ELR (cell line): ENCODE data around the gene FNBP1.
A peak's percentile ranks its signal among the peaks of the same experiment; 100 is the strongest.
"Not testable (repeated sequence)": the region's sequence is repeated elsewhere in the genome, so short reads cannot be mapped to it uniquely, and the experiment has no call there.

Source experiments
- DNase-seq: peaks from one replicate; pipeline ENCODE4 v3.0.0-alpha.2; 2015; ENCODE audit warnings: low read depth

FNBP1 gene

DNA sequence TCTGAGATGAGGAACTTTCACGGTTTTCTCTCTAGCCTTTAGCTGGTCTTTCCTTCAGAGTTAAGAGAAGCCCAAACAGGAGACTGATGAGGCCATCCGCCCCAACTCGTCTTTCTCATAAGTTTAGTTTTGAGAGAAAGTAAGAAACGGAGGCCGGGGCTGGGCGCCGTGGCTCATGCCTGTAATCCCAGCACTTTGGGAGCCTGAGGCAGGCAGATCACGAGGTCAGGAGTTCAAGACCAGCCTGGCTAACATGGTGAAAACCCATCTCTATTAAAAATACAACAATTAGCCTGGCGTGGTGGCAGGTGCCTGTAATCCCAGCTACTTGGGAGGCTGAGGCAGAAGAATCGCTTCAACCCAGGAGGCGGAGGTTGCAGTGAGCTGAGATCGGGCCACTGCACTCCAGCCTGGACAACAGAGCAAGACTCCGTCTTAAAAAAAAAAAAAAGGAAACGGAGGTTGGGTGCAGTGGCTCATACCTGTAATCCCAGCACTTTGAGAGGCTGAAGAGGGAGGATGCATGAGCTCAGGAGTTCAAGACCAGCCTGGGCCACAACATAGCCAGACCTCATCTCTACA is 152.2 kb downstream of the FNBP1 start:
- DNase-seq: not testable (repeated sequence)

DNA sequence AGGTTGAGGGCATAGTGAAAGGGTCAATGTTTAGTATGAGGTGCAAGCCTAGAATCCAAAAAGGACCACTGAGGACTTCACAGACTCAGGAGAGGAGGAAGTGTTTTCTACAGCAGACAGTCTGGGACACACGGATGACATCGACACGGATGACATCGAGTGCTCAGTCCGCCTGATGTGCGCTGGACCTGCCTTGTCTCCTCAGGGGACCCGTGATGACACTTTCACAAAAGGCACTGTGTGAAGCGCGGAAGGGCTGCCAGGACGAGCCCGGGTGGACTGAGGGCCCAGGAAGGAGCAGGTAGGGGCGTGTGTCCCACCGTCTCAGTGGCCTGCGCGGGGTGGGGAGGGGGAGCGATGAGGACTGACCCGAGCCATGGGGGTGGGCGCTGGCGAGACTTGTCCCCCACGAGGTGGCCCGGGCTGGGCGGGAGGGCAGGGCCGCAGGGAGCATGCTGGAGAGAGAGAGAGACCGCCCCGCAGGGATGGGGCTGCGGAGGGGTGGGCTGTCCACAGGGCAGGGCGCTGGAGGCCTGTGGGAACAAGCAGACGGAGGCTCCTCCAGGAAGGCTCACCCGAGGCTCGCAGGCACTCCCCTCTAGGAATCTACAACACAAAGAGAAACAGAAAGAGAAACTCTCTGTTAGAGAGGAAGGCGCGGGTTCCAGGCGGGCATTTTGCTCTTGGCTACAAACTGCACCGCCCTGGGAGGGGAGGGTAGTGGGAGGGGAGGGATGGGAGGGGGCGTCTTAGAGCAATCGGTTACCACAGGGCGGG is 152.9 kb downstream of the FNBP1 start:
- DNase-seq: no peak

DNA sequence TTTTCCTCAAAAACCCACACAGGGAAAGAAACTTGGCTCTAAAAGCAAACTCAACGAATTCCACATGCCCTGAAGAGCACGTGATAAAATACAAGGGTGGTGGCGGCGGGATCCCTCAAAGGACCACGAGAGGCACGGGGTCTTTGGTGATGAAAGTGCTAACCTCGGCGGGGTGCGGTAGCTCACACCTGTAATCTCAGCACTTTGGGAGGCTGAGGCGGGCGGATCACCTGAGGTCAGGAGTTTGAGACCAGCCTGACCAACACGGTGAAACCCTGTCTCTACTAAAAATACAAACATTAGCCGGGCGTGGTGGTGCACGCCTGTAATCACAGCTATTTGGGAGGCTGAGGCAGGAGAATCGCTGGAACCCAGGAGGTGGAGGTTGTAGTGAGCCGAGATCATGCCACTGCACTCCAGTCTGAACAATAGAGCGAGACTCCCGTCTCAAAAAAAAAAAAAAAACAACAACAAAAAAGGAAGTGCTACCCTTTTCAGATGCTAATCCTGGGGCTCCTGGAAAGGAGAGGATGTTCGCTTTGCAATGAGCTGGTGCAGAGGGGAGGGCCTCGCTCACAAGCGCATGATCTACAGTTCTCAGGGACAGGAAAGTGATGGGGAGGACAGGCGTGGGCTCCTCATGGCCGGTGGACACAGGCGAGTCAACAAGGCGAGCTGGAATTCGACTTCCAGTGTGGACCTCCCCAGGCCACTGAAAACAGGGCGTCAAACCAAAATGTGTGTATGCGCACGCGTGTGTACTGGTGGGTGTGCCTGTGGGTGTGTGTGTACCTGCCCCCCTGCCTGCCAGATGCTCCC is 153.7 kb downstream of the FNBP1 start:
- no peak for DNase-seq

DNA sequence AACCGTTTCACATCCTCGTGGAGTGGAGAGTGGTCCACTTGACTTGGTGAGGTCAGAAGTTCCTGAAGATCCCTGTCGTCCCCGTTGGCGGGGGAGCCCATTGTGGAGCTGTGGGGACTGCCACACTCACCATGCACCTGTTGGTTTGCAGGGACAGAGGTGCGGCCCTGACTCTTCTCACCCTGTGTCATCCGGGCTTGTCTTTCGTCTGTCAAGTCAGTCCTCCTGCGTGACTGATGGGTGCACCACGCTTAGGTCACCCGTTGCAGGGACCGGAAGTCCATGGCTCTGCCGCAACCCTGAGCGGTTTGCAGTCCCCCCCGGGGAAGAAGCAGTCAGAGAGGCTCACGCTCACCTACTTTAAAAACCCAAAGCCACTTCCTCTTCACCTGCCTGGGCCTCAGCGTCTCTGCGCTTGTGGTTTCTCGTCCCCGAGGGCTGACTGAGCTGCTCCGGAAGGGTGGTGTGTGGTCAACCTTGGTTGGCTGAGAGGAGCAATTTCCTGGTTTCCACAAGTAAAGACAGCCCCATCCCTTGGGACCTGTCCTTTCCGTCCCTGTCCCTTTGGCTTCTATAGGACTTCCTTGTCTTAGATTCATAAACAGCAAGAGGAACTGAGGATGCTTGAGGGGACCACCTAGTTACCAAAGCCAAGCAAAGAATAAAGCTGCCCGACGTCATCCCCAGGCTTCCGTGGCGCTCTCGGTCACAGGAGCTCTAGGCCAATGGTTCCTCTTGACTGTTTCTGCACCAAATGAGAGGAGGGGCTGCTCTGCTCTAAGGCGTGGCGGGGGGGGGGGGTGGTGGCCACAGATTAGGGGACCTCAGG is 154.5 kb downstream of the FNBP1 start:
- DNase-seq: no peak

DNA sequence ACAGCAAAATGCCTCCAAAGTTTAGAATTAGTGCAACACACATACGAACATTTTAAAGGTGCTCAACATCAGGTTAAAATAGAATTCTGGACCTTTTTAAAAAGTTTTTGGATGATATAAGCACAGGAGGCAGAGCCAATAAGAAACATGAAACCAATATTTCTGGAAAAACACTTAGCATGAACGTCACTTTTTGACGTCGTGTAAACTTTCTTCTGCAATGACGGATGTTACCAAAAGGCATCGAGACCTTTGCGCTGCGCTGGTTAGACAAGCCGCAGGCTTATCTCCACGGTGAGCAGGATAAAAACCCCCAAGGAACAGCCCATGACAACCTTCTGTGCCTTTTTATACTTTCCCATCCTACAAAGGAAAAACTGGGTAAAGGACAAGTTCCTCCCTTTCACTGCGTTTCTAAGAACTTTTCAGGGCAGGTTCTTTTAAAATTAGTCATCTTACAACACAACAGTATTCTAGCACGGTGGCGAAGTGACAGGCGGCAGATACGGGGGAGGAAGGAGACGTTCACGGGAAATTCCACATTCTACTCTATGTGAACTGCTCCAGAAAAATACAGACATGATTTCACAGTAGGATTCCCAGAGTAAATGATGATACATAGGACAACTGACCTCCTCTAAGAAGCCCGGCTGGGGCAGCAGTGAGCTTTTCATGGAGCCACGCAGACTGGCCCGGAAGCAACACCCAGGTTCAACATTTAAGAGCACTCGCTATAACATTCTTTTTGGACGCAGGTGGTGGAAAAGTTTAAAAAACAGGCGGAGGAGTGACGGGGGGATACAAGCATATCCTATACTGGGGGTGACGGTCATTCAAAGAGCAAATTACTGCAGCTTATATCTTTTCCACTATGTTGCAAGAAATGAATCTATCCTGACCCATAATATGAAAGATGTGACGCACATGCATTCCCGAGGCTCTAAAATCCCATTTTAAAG is 155.4 kb downstream of the FNBP1 start:
- DNase-seq: peak; percentile 43

DNA sequence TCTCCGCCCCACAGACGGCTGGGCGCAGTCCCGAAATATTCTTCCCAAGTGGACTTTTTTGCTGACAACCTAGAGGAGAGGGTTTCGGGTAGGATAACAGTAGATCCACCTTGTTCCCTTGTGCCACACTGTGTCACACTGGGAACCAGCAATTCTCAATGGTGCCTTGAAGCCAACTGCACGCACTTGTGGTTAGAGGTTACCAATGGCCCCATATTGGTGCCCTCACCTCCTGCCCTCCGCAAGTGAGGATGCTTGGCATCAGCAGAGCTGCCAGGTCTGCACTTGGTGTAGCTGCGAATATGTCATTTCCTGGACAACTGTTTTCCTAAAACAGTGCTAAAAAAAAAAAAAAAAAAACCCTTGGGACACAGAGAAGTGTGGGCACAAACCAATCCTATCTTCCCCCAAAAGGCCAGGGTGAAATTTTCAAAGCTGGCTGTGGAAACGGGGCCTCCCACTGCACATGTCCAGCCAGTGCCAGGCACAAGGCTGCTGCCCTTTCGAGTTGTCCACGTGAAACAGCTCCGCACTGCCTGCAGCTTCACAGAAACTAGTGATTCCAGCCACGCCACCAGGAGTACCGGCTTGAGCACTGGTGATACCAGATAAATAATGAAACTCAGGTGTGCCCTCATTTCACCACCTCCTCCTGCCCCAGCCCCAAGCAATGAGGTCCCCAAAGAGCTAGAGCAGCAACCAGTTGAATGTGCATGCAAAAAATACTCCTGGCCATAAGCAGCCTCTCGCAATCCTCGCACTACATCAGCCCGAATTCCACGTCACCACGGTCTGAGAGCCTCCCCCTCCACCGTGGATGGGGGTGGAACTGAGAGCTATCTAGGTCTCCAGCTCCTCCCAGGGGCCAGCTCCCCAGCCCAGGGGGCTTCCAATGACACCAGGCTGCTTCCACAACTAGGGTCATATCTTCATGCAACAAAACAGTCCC is 156.5 kb downstream of the FNBP1 start:
- DNase-seq: no peak

DNA sequence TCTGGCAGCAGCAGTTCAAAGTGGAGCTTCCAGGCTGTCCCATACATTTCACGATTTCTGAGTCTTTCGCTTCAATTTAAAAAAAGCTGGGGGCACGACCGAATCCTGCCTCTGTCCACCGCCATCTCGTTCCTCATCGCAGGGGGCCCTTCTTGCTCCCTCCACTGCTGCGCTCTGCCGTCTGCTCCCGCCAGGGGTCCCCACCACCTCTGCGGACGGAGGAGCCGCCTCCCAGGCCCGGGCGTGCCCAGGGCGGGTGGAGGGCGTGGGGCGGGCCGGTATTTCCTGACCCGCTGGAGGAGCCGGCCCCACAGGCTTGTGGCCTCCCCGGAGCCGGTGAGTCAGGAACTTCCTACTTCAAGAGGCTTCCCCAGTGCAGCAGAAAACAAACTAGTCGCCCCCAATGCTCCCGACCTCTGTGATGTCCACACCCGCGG is 157.3 kb downstream of the FNBP1 start:
- DNase-seq: peak; percentile 97

DNA sequence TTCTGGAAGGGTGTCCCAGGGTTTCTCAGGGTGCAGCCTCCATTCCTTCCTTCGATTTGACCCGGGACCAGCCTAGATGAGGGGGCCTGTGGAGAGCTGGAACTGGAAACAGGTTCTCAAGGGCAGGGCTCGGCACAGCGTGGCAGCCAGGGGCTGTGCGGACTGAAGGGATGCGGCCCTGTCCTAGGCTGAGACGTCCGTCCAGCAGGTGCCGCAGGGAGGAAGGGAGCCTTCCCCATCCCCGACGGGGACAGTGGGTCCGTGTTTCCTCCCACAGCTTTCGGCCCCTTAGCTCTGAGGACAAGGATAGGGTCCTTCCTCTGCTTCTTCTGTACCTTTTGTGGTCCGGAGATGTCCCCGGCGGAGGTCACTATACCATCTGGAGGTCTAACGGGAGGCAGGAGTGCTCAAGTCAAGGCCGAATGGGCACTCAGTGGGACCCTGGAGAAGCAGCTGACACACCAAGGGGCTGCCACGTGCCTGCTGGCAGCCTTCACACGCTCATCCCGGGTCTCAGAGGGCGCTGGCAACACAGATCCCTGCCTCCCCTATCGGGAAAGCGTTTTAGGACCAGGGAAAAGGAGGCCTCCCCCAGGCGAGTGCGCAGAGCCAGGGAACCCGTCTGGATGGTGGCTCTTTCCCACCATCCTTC is 157.8 kb downstream of the FNBP1 start:
- DNase-seq: peak; percentile 56

DNA sequence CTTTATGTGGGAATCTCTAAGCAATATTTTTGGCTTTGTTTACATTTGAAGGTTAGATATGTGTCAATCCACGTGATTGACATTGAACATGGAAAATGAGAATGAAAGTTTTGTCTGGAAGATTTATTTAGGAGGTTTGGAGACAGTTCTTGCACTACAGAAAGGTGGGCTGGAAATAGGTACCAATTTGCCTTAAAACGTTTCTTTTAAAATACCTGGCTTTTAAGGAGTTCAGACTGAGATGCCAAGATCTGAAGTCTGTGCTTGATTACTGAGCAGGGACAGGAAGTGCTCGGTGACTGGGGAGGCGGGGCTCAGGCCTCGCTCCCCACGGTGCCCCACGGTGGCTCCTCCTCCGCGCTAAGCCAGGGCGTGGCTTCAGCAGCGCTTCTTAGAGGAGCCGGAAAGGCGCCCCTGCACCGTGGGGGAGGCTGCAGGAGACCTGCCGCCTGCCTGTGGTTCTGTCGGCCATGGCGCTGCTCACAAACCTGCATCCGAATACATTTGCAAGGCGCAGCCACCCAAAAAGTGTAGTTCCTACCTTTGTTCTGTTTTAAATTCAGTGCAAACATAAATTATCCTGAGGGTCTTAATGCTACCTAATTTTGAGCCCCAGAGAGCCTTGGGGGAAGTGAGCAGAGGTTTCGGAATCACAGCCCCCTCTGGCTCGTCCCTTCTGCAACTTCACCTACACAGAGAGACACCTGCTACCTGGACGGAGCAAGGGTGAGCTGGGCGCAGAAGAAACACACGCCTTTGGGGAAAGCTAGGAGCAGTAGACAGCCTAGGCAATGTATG is 158.6 kb downstream of the FNBP1 start:
- DNase-seq: peak; percentile 91

DNA sequence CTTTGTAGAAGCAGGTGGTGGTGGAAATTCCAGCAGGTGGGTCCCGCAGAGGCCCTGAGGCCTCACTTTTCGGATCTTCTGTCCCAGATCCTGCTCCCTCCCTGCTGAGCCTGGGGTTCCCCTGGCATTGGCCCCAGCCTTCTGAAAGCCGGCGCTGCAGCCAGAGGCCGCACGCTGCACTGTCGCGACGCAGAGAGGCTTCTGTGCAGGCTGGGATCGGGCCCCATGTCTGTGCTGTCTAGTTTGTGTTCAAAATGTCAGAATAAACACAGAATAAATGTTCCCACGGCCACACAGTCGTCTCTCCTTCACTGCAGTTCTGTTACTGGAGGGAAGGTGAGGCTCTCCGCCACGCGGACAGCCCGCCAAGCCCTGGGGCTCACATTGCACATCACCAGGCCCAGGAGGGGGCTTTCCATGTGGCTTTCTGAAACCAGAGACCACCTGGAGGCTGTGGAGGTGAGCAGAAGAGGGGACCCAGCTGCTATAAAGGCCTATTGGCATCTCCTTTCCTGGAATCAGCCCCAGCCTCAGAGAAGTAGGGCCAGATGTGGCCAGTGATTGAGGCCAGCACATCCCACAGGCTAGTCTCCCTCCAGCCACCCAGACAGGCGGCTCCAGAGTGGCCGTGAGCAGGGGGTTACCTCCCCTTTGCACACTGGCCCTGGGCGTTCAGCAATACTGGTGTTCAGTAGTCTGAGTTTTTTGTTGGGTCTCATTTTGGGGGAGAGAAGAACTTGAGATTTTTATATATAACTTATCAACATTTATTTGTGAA is 161.3 kb downstream of the FNBP1 start:
- no peak for DNase-seq

DNA sequence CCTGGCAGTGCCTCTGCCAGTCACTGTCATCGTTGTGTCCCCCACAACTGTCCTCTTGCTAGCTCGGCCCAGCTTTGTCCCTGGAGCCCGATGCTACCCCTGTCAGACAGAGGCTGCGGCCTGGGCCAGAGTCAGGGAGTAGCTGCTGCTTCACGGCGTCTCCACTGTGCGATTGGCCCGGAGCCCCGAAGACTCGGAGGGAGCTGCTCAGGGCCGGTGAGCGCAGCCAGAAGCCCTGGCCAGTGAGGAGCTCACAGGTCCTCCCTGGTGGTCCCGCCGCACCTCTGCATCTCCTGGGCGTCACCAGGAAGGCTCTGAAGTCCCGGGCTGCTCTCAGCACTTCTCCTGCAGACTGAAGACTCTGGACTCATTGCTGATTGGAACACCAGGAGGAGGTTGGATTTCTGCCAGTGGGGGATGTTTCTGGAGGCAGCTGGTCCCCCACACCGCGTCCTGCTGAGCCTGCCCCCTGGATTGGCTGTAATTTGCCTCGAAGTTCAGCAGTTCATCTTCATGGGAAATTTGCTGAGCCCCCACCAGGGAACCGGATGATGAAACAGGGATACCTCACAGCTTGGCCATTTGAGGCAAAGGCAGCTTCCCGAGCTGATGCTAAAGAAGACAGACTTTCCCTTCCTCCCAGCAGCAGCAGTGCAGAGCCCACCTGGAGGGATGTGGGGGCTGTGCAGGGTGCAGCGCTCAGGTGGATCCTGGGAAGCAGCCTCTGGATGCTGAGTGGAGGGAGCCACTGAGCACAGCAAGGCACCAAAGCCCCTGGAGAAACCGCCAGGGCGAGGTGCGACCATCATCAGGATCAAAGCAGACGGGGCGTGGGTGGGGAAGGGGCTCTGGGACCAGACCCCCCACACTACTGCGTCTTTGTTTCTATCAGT is 162.1 kb downstream of the FNBP1 start:
- no peak for DNase-seq

DNA sequence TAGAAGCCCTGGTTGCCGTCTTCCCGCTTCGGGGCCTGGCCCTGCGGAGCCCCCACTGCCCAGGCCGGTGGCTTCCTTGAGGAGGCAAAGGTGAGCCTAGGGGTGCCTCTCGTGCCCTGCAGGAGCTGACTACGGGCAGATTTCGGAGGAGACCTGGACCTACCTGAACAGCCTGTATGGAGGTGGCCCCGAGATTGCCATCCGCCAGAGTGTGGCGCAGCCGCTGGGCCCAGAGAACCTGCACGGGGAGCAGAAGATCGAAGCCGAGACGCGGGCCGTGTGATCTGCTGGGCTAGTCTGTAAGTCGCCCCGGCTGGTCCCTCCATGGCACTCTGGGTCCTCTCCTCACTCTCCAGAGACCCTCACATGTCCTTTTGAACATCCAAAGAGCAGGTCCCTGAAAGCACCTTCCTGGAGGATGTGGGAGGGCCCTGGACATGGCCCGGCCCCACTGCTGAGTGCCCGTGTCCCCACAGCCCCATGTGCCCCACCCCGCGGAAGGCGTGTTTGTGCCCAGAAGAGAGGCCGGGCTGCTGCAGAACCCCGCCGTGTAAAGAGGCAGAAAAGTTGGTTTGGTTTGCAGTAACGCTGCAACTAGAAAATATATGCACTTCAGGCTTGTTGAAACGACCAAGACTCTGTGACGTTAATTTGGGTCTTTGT is 162.9 kb downstream of the FNBP1 start:
- DNase-seq: no peak

DNA sequence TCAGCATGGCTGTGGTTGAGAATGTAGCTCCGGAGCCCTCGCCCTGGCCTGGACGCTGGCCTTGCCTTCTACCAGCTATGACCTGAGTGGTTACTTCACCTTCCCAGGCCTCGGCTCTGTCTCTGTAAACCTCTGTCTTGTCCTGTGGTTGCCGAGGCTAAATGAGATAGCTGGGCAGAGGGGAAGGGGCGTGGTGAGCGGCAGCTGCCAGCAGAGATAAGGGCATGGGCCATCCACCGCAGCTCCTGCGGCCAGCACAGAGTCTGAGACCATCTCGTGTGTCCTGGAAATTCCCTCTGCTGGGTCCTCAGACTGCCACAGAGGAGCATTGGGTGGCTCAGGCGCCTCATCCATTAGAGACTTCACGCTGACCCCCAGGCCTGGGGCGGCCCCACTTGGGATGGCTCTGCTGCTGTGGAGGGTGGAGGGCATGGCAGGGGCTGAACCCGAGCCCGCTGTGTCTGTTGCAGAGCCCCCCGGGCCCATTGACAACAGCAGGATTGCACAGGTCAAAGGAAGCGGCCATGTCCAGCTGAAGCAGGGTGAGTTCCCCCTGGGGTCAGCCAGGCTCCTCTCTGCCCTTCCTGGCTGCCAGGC is 163.8 kb downstream of the FNBP1 start:
- no peak for DNase-seq

DNA sequence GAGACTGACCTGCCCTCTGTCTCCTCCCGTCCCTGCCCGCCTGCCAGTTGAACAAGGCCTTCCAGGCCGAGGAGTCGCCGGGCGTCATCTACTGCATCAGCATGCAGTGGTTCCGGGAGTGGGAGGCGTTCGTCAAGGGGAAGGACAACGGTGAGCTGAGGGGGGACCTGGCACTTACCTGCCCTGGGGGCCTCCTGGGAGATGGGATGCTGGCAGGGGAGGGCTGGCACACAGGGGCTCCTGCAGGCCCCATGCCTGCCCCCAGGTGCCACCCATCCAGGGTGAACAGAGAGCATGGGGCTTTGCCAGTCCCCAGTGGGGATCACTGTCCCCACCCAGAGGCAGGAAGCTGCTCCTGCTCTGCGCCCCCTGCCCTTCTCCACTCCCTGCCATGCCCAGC is 164.7 kb downstream of the FNBP1 start:
- DNase-seq: no peak

DNA sequence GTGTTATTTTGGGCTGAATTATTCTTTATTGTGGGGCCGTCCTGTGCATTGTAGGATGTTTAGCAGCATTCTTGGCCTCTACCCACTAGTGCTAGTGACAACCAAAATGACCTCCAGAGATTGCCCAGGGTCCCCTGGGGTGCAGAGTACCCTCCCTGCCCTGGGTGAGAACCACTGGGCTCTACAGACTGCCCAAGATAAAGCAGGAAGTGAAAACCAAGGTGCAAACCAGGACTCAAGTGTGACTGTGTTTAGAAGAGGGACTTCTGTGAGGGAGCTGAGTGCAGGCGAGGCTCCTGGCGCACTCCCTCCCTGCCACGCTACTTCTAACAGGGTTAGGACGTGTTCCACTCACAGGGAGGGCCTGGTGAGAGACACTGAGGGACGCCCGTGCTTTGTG is 166.2 kb downstream of the FNBP1 start:
- no peak for DNase-seq
